ENCODE results near the gene FHIT.

FHIT gene

DNA sequence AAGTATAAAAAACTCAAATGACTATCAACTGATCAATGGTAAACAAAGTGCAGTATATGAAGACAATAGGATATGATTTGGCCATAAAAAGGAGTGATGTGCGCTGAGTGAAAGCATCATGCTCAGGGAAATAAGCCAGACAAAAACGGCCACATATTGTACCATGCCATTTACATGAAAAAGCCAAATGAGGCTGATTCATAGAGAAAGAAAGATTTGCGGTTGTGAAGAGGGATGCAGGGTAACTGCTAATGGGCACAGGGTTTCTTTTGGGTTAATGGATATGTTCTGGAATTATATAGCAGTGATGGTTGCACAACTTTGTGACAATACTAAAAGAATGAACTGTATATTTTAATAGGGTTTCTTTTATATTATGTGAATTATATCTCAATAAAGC is 1324.2 kb downstream of the FHIT start:
- no peak for DNase-seq (ENCODE audit: low read depth)

DNA sequence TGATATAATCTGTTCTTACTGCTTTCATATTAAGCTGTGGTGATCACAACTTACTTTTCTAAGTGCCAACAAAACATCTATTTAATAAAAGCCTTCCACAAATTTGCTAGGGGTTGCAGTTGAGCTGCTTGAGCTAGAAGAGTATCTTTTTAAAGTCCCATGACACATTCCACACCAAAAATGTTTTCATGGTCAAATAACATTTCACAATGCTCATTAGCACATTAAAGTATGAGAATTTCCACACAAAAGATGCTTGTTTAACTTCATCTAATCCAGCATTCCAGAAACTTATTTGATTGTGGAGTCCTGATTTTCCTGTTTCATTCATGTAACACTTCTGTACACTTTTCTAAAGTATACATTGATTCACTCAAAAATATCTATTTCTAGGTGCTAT is 1325.3 kb downstream of the FHIT start:
- no peak for DNase-seq (ENCODE audit: low read depth)

DNA sequence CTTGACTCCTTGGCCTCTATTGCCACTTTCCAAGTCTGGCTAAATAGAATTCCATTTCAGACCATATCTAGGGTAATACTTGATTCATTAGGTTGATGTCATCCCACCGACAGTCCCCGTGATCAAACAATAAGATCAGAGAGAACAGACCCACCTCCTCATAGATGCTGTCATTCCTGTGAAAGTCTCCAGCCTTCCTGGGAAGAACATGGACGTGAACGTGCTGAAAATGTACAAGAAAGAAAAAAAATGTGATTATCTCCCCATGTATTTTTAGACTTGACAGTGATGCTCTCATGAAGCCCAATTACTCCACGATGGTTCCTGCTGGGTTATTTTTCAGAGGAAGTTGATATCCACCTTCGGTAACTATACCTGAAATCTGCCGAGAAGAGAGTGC is 1329.1 kb downstream of the FHIT start:
- no peak for DNase-seq (ENCODE audit: low read depth)

GRCh38 chr3:59920822-59921221 is 1330.4 kb downstream of the FHIT start:
- no peak for DNase-seq (ENCODE audit: low read depth)

- no peak for DNase-seq (ENCODE audit: low read depth)
Observed at GRCh38 chr3:59919586-59919985, 1331.7 kb downstream of the FHIT start.

DNA sequence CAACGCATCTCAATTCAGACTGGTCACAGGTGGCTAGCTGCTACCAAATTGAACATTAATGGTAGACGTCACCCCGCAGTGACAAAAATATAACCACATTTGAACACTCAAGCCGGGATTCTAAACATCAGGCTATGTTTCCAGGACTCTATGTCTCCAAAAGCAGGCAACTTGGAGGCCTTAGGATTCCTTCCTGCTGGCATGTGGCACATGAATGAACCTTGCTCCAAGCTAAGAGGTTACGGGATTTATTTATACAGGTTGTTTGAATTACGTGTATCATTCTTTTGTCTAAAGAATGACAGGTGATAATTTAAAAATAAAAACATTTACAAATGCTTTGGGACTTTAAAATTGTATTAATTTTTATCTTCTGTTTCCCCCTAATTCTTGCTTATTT is 1337.0 kb downstream of the FHIT start:
- no peak for DNase-seq (ENCODE audit: low read depth)

DNA sequence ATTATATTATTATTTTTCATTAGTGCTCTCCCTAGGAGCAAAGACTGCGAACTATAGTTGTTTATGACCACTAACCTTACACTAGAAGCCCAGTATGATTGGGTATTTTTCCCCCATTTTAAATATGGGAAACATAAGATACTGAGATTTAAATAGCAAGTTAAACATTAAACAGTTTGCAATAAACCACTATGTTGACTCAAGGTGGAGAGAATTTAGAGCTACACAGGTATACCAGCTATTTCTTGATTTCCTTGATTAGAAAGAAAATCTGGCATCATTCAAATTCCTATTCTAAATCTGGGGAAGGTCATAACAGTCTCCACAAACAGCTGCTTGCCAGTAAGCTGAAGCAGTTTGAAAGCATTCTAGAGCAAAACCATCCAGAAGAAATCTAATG is 1337.6 kb downstream of the FHIT start:
- DNase-seq (ENCODE audit: low read depth): no peak

- no peak for DNase-seq (ENCODE audit: low read depth)
Observed at GRCh38 chr3:59908701-59909100, 1342.6 kb downstream of the FHIT start.

DNA sequence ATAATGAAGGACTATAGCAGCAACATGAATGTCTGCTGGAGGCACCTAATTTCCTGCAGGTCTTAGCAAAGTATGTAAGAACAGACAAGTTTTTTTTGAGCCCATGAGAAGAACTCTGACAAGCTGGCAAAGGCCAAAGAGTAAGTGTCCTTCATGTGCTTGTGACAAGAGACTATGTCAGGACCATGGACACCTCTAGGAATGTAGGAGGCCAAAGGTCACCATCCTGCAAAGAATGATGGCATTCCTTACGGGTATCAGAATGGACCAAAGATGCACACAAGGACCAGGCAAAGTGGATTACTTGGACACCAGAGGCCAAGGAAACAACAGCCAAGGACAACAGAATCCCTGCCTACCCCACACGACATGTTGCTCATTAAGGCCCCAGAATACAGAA is 1343.0 kb downstream of the FHIT start:
- DNase-seq (ENCODE audit: low read depth): no peak

DNA sequence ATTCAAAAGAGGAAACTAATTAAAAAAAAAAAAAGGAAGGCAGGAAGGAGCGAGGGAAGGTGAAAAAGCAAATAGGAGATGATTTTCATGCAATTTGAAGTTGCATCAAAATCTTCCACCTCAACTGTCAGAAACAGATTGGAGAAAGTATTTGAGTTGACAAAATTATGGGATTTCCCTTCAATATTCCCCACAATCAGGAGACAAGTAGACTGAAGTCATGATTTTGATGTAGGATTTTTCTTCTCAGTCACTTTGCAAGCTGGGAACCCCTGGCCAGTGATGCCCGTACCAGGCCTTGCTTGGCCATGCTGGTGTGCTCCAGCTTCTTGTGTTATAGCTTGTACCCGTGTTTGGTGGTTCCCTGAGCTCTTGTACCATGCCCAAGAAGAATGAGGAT is 1347.0 kb downstream of the FHIT start:
- DNase-seq (ENCODE audit: low read depth): no peak

GRCh38 chr3:59899061-59899460 is 1352.2 kb downstream of the FHIT start:
- DNase-seq (ENCODE audit: low read depth): no peak

DNA sequence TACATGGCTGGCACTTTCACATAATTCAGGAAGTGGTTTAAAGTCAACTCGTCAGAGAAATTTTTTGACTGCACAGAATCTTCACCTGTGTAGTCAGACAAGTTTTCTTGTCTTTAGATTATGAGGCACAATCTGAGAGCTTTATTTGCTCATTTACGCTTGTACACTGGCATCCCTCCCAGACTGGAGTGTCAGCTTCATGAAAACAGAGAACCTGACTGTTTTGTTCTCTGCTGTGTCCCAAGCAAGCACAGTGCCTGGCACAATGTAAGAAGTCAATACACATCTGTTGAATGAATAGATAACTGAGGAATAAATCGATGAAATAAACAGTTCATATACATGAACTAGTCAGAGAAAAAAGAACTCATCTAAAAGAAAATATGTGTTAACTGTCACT is 1355.3 kb downstream of the FHIT start:
- DNase-seq (ENCODE audit: low read depth): no peak

DNA sequence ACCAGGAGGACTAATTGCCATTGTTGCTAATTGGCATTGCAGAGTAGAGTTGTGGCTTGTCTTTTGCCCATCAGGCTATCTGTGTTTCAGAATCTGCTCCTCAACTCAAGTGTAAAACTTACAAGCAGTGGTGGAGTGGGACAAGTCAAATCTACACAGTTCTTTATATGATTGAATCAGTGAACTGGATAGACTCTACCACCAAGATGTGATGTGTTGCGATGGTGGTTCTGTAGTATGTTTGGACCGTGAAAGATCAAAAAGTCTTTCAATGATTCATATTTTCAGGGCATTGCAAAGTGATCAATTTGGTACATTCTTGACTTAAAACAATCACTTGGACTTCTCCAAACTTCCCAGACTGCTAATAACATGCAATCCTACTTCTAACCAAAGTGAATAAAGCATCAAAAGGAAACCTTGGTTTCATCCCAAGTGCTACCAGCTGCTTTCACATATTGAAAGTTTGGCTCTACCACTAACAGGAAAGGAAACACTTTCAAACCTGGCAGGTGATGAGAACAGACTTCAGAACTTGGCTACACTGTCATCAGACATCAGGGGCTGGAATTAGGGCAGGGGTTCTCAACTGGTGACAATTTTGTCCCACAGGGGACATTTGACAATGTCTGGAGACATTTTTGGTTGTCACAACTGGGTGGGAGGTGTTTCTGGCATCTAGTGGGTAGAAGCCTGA is 1356.7 kb downstream of the FHIT start:
- no peak for DNase-seq (ENCODE audit: low read depth)

GRCh38 chr3:59890639-59891038 is 1360.6 kb downstream of the FHIT start:
- no peak for DNase-seq (ENCODE audit: low read depth)

DNA sequence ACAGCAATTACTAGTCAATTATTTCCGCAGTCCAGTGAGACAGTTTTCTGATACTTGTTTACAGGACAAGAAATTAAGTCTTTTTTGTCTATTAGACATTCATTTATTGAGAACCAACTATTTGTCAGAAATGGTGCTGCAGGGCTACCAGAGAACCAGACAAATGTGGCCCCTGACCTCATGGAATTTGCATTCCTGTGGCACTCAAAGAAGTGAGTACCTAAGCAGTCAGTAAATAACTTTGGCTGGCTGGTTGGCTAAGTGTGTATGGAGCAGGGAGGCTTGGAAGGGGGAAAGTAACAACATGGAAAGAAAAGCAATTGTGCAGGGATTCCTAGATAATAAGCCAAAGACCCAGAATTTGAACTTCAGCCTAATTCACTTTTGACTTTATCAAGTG is 1364.5 kb downstream of the FHIT start:
- no peak for DNase-seq (ENCODE audit: low read depth)

GRCh38 chr3:59885899-59886400 is 1365.3 kb downstream of the FHIT start:
- no peak for DNase-seq (ENCODE audit: low read depth)

DNA sequence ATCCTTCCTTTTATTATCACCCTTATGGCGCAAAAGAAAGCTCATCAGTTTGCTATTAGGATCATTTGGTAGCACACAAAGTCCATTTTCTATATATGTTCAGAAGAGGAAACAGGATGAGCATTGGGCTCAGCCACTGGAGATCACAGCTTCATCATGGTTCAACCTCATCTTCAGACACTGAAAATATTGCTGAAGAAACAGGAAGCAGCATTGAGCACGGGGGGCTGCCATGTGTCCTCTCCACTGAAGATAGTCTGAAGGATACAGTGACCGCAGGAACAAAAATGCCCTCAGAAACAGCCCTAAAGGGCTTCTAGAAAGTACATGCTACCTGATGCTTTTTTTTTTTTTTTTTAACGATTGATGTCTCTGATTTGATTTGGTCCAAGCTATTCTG is 1366.2 kb downstream of the FHIT start:
- DNase-seq (ENCODE audit: low read depth): no peak

GRCh38 chr3:59884409-59884808 is 1366.8 kb downstream of the FHIT start:
- DNase-seq (ENCODE audit: low read depth): no peak

- no peak for DNase-seq (ENCODE audit: low read depth)
Observed at GRCh38 chr3:59882746-59883145, 1368.5 kb downstream of the FHIT start.

DNA sequence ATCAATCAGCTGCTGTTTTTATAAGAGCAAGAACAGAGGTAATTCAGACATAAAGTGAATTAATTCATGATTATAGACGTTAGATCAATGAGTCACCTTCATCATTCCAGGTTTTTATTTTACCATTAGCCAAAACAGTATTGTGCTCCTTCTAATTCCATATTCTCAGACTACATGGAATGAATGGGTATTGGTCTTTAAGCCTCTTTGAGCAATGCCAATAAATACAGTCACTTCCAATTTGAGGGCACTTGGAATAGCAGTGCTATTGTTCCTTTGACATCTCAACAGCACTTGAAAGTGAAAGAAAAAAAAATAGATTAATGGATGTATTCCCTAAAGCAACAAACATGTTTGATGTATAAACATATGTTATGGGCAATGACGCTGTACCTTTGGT is 1370.5 kb downstream of the FHIT start:
- DNase-seq (ENCODE audit: low read depth): no peak

GRCh38 chr3:59879031-59879581 is 1372.1 kb downstream of the FHIT start:
- DNase-seq (ENCODE audit: low read depth): no peak

- no peak for DNase-seq (ENCODE audit: low read depth)
Observed at GRCh38 chr3:59878038-59878427, 1373.2 kb downstream of the FHIT start.

- DNase-seq (ENCODE audit: low read depth): no peak
Observed at GRCh38 chr3:59877263-59878037, 1373.8 kb downstream of the FHIT start.

All from activated T-helper 9 cell treated with anti-CD3 and anti-CD28 coated beads, Interleukin-2, amount 50 U/mL, for 16 hours (primary cell).